HEK293 (cell line): ENCODE results near the gene NCAPG2.
A peak's percentile ranks its signal among the peaks of the same experiment; 100 is the strongest.

ENCODE experiments used
- EGR2 ChIP-seq: fragments of 450-650 bp; formaldehyde crosslinking; IDR thresholded peaks from 2 replicates; pipeline ENCODE4 v1.5.1; 2016; ENCODE audit warnings: low read depth, missing biosample characterization, missing genetic modification characterization
- HOXD13 ChIP-seq: sonication (generic); formaldehyde crosslinking; IDR thresholded peaks from 2 replicates; pipeline ENCODE4 v1.8.0; 2022; ENCODE audit warnings: missing genetic modification reagents, borderline replicate concordance
- OVOL3 ChIP-seq: fragments of 450-650 bp; formaldehyde crosslinking; IDR thresholded peaks from 2 replicates; pipeline ENCODE4 v1.5.1; 2016; ENCODE audit warnings: missing biosample characterization, missing genetic modification characterization
- SP3 ChIP-seq: fragments of 450-650 bp; formaldehyde crosslinking; IDR thresholded peaks from 2 replicates; pipeline ENCODE4 v1.5.1; 2016; ENCODE audit warnings: missing biosample characterization, missing genetic modification characterization
- ZBTB1 ChIP-seq: fragments of 450-650 bp; formaldehyde crosslinking; IDR thresholded peaks from 2 replicates; pipeline ENCODE4 v1.5.1; 2016; ENCODE audit warnings: missing biosample characterization, missing genetic modification characterization
- ZBTB20 ChIP-seq: fragments of 450-650 bp; formaldehyde crosslinking; IDR thresholded peaks from 2 replicates; pipeline ENCODE4 v1.5.1; 2016; ENCODE audit warnings: missing biosample characterization, missing genetic modification characterization
- ZFP41 ChIP-seq: fragments of 450-650 bp; formaldehyde crosslinking; IDR thresholded peaks from 2 replicates; pipeline ENCODE4 v1.5.1; 2016; ENCODE audit warnings: missing biosample characterization, missing genetic modification characterization, borderline replicate concordance
- ZNF114 ChIP-seq: fragments of 450-650 bp; formaldehyde crosslinking; IDR thresholded peaks from 2 replicates; pipeline ENCODE4 v1.5.0; 2017; ENCODE audit warnings: missing biosample characterization, missing genetic modification characterization
- ZNF132 ChIP-seq: fragments of 450-650 bp; formaldehyde crosslinking; IDR thresholded peaks from 2 replicates; pipeline ENCODE4 v1.5.1; 2017; ENCODE audit warnings: missing biosample characterization, missing genetic modification characterization, borderline replicate concordance
- ZNF133 ChIP-seq: fragments of 450-650 bp; formaldehyde crosslinking; IDR thresholded peaks from 2 replicates; pipeline ENCODE4 v1.5.1; 2016; ENCODE audit warnings: missing biosample characterization, missing genetic modification characterization
- ZNF157 ChIP-seq: fragments of 450-650 bp; formaldehyde crosslinking; IDR thresholded peaks from 2 replicates; pipeline ENCODE4 v1.5.1; 2016; ENCODE audit warnings: missing biosample characterization, missing genetic modification characterization
- ZNF169 ChIP-seq: fragments of 450-650 bp; formaldehyde crosslinking; IDR thresholded peaks from 2 replicates; pipeline ENCODE4 v1.5.1; 2016; ENCODE audit warnings: missing biosample characterization, missing genetic modification characterization
- ZNF2 ChIP-seq: fragments of 450-650 bp; formaldehyde crosslinking; IDR thresholded peaks from 2 replicates; pipeline ENCODE4 v1.5.1; 2016; ENCODE audit warnings: missing biosample characterization, missing genetic modification characterization
- ZNF555 ChIP-seq: fragments of 450-650 bp; formaldehyde crosslinking; conservative IDR thresholded peaks from 2 replicates; pipeline ENCODE4 v1.5.1; 2017; ENCODE audit warnings: missing biosample characterization, mild to moderate bottlenecking, missing genetic modification characterization, inconsistent platforms
- TF ChIP-seq, protein P1 (sequence below): fragments of 450-650 bp; formaldehyde crosslinking; IDR thresholded peaks from 2 replicates; pipeline ENCODE4 v1.5.1; 2016; ENCODE audit warnings: missing biosample characterization, missing genetic modification characterization
- TF ChIP-seq, protein P2 (sequence below): fragments of 450-650 bp; IDR thresholded peaks from 2 replicates; pipeline ENCODE4 v1.5.1; 2018; ENCODE audit warnings: missing biosample characterization, mild to moderate bottlenecking, missing genetic modification characterization
- TF ChIP-seq, protein P3 (sequence below): fragments of 450-650 bp; formaldehyde crosslinking; IDR thresholded peaks from 2 replicates; pipeline ENCODE4 v1.5.1; 2017; ENCODE audit warnings: missing biosample characterization, missing genetic modification characterization
- TF ChIP-seq, protein P4 (sequence below): fragments of 450-650 bp; formaldehyde crosslinking; IDR thresholded peaks from 2 replicates; pipeline ENCODE4 v1.5.1; 2016; ENCODE audit warnings: missing biosample characterization, missing genetic modification characterization
- TF ChIP-seq, protein P5 (sequence below): fragments of 450-650 bp; formaldehyde crosslinking; conservative IDR thresholded peaks from 2 replicates; pipeline ENCODE4 v1.5.1; 2016; ENCODE audit warnings: low read depth, missing biosample characterization, missing genetic modification characterization
- TF ChIP-seq, protein P6 (sequence below): fragments of 450-650 bp; formaldehyde crosslinking; IDR thresholded peaks from 2 replicates; pipeline ENCODE4 v1.5.1; 2016; ENCODE audit warnings: missing biosample characterization, missing genetic modification characterization
- TF ChIP-seq, protein P7 (sequence below): fragments of 450-650 bp; formaldehyde crosslinking; IDR thresholded peaks from 2 replicates; pipeline ENCODE4 v1.5.1; 2017; ENCODE audit warnings: missing biosample characterization, missing genetic modification characterization
- TF ChIP-seq, protein P8 (sequence below): fragments of 450-650 bp; IDR thresholded peaks from 2 replicates; pipeline ENCODE4 v1.5.1; 2018; ENCODE audit warnings: missing biosample characterization, missing genetic modification characterization
- TF ChIP-seq, protein P9 (sequence below): fragments of 450-650 bp; formaldehyde crosslinking; IDR thresholded peaks from 2 replicates; pipeline ENCODE4 v1.5.1; 2016; ENCODE audit warnings: missing biosample characterization, missing genetic modification characterization

NCAPG2 gene

DNA sequence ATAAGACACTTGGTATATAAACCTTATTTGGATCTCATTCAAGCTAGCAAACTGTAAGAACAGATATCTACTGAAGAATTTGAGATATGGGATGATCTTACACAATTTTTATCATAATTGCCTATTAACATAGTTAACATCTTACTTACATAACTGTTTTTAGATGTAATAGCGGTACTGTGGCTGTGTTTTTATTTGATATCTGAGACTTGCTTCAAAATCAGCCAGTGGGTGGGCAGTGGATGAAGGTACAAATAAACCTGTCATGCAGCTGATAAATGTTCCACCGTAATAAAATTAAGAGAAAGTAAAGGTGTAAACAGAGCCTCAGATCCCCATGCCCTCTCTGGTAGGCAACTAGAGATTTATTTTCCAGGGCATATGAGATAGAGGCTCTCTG, 88.6 kb downstream of the NCAPG2 start (continued):
- TF ChIP-seq, protein P1, sequence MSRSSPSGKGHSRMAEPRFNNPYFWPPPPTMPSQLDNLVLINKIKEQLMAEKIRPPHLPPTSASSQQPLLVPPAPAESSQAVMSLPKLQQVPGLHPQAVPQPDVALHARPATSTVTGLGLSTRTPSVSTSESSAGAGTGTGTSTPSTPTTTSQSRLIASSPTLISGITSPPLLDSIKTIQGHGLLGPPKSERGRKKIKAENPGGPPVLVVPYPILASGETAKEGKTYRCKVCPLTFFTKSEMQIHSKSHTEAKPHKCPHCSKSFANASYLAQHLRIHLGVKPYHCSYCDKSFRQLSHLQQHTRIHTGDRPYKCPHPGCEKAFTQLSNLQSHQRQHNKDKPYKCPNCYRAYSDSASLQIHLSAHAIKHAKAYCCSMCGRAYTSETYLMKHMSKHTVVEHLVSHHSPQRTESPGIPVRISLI (tag by site-specific recombination) = no peak
- TF ChIP-seq ZNF169 (no peak), ZNF555 (no peak), SP3 (tag by site-specific recombination) (no peak), ZNF114 (tag by site-specific recombination) (no peak), HOXD13 (CRISPR knock-in tag) (no peak), ZNF132 (tag by site-specific recombination) (no peak), ZNF133 (tag by site-specific recombination) (no peak), ZBTB1 (tag by site-specific recombination) (no peak), ZFP41 (tag by site-specific recombination) (no peak), ZNF157 (no peak), ZBTB20 (tag by site-specific recombination) (no peak), EGR2 (tag by site-specific recombination) (no peak), ZNF2 (tag by site-specific recombination) (peak; percentile 39; the same call in 1 of the 2 replicates), OVOL3 (tag by site-specific recombination) (peak; percentile 98)
- TF ChIP-seq, protein P2, sequence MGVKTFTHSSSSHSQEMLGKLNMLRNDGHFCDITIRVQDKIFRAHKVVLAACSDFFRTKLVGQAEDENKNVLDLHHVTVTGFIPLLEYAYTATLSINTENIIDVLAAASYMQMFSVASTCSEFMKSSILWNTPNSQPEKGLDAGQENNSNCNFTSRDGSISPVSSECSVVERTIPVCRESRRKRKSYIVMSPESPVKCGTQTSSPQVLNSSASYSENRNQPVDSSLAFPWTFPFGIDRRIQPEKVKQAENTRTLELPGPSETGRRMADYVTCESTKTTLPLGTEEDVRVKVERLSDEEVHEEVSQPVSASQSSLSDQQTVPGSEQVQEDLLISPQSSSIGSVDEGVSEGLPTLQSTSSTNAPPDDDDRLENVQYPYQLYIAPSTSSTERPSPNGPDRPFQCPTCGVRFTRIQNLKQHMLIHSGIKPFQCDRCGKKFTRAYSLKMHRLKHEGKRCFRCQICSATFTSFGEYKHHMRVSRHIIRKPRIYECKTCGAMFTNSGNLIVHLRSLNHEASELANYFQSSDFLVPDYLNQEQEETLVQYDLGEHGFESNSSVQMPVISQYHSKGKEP (tag by site-specific recombination) = 0 out of 2 replicates have a peak, but pooled peaks have one; percentile 6
- TF ChIP-seq, protein P3, sequence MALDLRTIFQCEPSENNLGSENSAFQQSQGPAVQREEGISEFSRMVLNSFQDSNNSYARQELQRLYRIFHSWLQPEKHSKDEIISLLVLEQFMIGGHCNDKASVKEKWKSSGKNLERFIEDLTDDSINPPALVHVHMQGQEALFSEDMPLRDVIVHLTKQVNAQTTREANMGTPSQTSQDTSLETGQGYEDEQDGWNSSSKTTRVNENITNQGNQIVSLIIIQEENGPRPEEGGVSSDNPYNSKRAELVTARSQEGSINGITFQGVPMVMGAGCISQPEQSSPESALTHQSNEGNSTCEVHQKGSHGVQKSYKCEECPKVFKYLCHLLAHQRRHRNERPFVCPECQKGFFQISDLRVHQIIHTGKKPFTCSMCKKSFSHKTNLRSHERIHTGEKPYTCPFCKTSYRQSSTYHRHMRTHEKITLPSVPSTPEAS (tag by site-specific recombination) = no peak
- TF ChIP-seq, protein P4, sequence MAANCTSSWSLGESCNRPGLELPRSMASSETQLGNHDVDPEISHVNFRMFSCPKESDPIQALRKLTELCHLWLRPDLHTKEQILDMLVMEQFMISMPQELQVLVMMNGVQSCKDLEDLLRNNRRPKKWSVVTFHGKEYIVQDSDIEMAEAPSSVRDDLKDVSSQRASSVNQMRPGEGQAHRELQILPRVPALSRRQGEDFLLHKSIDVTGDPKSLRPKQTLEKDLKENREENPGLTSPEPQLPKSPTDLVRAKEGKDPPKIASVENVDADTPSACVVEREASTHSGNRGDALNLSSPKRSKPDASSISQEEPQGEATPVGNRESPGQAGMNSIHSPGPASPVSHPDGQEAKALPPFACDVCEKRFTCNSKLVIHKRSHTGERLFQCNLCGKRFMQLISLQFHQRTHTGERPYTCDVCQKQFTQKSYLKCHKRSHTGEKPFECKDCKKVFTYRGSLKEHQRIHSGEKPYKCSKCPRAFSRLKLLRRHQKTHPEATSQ (tag by site-specific recombination) = no peak
- TF ChIP-seq, protein P5, sequence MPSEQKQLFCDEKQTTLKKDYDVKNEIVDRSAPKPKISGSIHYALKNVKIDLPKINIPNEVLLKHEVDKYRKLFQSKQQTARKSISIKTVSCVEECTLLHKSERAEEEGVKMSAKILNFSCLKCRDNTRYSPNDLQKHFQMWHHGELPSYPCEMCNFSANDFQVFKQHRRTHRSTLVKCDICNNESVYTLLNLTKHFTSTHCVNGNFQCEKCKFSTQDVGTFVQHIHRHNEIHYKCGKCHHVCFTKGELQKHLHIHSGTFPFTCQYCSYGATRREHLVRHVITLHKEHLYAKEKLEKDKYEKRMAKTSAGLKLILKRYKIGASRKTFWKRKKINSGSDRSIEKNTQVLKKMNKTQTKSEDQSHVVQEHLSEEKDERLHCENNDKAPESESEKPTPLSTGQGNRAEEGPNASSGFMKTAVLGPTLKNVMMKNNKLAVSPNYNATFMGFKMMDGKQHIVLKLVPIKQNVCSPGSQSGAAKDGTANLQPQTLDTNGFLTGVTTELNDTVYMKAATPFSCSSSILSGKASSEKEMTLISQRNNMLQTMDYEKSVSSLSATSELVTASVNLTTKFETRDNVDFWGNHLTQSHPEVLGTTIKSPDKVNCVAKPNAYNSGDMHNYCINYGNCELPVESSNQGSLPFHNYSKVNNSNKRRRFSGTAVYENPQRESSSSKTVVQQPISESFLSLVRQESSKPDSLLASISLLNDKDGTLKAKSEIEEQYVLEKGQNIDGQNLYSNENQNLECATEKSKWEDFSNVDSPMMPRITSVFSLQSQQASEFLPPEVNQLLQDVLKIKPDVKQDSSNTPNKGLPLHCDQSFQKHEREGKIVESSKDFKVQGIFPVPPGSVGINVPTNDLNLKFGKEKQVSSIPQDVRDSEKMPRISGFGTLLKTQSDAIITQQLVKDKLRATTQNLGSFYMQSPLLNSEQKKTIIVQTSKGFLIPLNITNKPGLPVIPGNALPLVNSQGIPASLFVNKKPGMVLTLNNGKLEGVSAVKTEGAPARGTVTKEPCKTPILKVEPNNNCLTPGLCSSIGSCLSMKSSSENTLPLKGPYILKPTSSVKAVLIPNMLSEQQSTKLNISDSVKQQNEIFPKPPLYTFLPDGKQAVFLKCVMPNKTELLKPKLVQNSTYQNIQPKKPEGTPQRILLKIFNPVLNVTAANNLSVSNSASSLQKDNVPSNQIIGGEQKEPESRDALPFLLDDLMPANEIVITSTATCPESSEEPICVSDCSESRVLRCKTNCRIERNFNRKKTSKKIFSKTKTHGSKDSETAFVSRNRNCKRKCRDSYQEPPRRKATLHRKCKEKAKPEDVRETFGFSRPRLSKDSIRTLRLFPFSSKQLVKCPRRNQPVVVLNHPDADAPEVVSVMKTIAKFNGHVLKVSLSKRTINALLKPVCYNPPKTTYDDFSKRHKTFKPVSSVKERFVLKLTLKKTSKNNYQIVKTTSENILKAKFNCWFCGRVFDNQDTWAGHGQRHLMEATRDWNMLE (tag by site-specific recombination) = no peak
- TF ChIP-seq, protein P6, sequence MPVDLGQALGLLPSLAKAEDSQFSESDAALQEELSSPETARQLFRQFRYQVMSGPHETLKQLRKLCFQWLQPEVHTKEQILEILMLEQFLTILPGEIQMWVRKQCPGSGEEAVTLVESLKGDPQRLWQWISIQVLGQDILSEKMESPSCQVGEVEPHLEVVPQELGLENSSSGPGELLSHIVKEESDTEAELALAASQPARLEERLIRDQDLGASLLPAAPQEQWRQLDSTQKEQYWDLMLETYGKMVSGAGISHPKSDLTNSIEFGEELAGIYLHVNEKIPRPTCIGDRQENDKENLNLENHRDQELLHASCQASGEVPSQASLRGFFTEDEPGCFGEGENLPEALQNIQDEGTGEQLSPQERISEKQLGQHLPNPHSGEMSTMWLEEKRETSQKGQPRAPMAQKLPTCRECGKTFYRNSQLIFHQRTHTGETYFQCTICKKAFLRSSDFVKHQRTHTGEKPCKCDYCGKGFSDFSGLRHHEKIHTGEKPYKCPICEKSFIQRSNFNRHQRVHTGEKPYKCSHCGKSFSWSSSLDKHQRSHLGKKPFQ (tag by site-specific recombination) = 0 out of 2 replicates have a peak, but pooled peaks have one; percentile 36
- TF ChIP-seq, protein P7, sequence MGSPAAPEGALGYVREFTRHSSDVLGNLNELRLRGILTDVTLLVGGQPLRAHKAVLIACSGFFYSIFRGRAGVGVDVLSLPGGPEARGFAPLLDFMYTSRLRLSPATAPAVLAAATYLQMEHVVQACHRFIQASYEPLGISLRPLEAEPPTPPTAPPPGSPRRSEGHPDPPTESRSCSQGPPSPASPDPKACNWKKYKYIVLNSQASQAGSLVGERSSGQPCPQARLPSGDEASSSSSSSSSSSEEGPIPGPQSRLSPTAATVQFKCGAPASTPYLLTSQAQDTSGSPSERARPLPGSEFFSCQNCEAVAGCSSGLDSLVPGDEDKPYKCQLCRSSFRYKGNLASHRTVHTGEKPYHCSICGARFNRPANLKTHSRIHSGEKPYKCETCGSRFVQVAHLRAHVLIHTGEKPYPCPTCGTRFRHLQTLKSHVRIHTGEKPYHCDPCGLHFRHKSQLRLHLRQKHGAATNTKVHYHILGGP (tag by site-specific recombination) = peak; percentile 63
- TF ChIP-seq, protein P8, sequence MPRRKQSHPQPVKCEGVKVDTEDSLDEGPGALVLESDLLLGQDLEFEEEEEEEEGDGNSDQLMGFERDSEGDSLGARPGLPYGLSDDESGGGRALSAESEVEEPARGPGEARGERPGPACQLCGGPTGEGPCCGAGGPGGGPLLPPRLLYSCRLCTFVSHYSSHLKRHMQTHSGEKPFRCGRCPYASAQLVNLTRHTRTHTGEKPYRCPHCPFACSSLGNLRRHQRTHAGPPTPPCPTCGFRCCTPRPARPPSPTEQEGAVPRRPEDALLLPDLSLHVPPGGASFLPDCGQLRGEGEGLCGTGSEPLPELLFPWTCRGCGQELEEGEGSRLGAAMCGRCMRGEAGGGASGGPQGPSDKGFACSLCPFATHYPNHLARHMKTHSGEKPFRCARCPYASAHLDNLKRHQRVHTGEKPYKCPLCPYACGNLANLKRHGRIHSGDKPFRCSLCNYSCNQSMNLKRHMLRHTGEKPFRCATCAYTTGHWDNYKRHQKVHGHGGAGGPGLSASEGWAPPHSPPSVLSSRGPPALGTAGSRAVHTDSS = peak; percentile 48; the same call in 1 of the 2 replicates
- TF ChIP-seq, protein P9, sequence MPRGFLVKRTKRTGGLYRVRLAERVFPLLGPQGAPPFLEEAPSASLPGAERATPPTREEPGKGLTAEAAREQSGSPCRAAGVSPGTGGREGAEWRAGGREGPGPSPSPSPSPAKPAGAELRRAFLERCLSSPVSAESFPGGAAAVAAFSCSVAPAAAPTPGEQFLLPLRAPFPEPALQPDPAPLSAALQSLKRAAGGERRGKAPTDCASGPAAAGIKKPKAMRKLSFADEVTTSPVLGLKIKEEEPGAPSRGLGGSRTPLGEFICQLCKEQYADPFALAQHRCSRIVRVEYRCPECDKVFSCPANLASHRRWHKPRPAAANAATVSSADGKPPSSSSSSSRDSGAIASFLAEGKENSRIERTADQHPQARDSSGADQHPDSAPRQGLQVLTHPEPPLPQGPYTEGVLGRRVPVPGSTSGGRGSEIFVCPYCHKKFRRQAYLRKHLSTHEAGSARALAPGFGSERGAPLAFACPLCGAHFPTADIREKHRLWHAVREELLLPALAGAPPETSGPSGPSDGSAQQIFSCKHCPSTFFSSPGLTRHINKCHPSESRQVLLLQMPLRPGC = 0 out of 2 replicates have a peak, but pooled peaks have one; percentile 30
